CD8-positive, alpha-beta memory T cell (primary cell): ENCODE data around the gene PACSIN3. TPM values are rescaled to one million over a fixed set of nuclear protein-coding genes. Genes with fewer than 3 reads are reported as not detected.

Source experiments
- CTCF ChIA-PET: fragments of 350-600 bp; sonication (Branson Sonifier 250); formaldehyde crosslinking; loops from one replicate; lab custom pipeline; 2021; ENCODE audit warnings: antibody characterized with exemption; lab: Charles Lee
- POLR2A ChIA-PET: fragments of 350-600 bp; sonication (Branson Sonifier 250); formaldehyde crosslinking; loops from one replicate; lab custom pipeline; 2021; ENCODE audit warnings: antibody characterized with exemption; lab: Charles Lee
- DNase-seq, 5 donors: peaks; one replicate each; pipeline versions ENCODE4 v3.0.0 to v3.0.0-alpha.2; 2020 to 2022; ENCODE audit warnings: mixed read lengths in 1 of 5
- H3K27ac ChIP-seq: one replicate; pipeline ENCODE4 v1.7.0; 2013; ENCODE audit warnings: low read depth, mild to moderate bottlenecking, low read length, moderate library complexity
- H3K27me3 ChIP-seq: 2 replicates; pipeline ENCODE4 v1.7.0; 2013; ENCODE audit warnings: low read length, mild to moderate bottlenecking; ENCODE audit not compliant: insufficient read depth, poor library complexity, severe bottlenecking
- H3K36me3 ChIP-seq: 2 replicates; pipeline ENCODE4 v1.7.0; 2013; ENCODE audit warnings: mild to moderate bottlenecking, low read length, moderate library complexity; ENCODE audit not compliant: insufficient read depth
- H3K4me1 ChIP-seq: 2 replicates; pipeline ENCODE4 v1.7.0; 2013; ENCODE audit warnings: mild to moderate bottlenecking, low read length, moderate library complexity; ENCODE audit not compliant: insufficient read depth
- H3K4me3 ChIP-seq: 2 replicates; pipeline ENCODE4 v1.7.0; 2013; ENCODE audit warnings: mild to moderate bottlenecking, low read length
- H3K9me3 ChIP-seq: 2 replicates; pipeline ENCODE4 v1.7.0; 2013; ENCODE audit warnings: mild to moderate bottlenecking, low read length
- H3K27ac Mint-ChIP-seq, 8 donors: one replicate each; pipeline ENCODE4 v1.8.0; 2020 to 2021; ENCODE audit warnings: mixed read lengths in 8 of 8, mild to moderate bottlenecking in 6 of 8, inconsistent platforms in 3 of 8, moderate library complexity in 3 of 8
- H3K27me3 Mint-ChIP-seq, 2 donors: one replicate each; pipeline ENCODE4 v1.8.0; 2020 to 2021; ENCODE audit warnings: mixed read lengths in 2 of 2, mild to moderate bottlenecking in 1 of 2, moderate library complexity in 1 of 2
- H3K36me3 Mint-ChIP-seq, 3 donors: one replicate each; pipeline ENCODE4 v1.8.0; 2020 to 2021; ENCODE audit warnings: mixed read lengths in 3 of 3, inconsistent platforms in 1 of 3, mild to moderate bottlenecking in 1 of 3
- H3K4me1 Mint-ChIP-seq, 3 donors: one replicate each; pipeline ENCODE4 v1.8.0; 2020 to 2021; ENCODE audit warnings: mixed read lengths in 3 of 3, inconsistent platforms in 1 of 3, mild to moderate bottlenecking in 1 of 3
- H3K4me3 Mint-ChIP-seq, 7 donors: one replicate each; pipeline ENCODE4 v1.8.0; 2020 to 2021; ENCODE audit warnings: mixed read lengths in 7 of 7, mild to moderate bottlenecking in 6 of 7, moderate library complexity in 4 of 7, inconsistent platforms in 2 of 7
- H3K9me3 Mint-ChIP-seq, 5 donors: one replicate each; pipeline ENCODE4 v1.8.0; 2020 to 2022; ENCODE audit warnings: mixed read lengths in 5 of 5, mild to moderate bottlenecking in 3 of 5, moderate library complexity in 2 of 5, inconsistent platforms in 1 of 5
- polyA plus RNA-seq: library from polyadenylated mRNA; unstranded; fragments of 300-500 nt; fragmentation: Illumina TruSeq; gene quantifications from one replicate; pipeline ENCODE4 v1.2.3, GENCODE V29; 2021
- total RNA-seq, 2 experiments: library from RNA; stranded (reverse); gene quantifications; one replicate each; pipeline ENCODE4 v1.2.3, GENCODE V29; 2021

Gene PACSIN3
- total and polyA plus RNA-seq, 3 experiments from 2014 or later: 7.9 to 9.2 TPM; not detected in 1

DNA sequence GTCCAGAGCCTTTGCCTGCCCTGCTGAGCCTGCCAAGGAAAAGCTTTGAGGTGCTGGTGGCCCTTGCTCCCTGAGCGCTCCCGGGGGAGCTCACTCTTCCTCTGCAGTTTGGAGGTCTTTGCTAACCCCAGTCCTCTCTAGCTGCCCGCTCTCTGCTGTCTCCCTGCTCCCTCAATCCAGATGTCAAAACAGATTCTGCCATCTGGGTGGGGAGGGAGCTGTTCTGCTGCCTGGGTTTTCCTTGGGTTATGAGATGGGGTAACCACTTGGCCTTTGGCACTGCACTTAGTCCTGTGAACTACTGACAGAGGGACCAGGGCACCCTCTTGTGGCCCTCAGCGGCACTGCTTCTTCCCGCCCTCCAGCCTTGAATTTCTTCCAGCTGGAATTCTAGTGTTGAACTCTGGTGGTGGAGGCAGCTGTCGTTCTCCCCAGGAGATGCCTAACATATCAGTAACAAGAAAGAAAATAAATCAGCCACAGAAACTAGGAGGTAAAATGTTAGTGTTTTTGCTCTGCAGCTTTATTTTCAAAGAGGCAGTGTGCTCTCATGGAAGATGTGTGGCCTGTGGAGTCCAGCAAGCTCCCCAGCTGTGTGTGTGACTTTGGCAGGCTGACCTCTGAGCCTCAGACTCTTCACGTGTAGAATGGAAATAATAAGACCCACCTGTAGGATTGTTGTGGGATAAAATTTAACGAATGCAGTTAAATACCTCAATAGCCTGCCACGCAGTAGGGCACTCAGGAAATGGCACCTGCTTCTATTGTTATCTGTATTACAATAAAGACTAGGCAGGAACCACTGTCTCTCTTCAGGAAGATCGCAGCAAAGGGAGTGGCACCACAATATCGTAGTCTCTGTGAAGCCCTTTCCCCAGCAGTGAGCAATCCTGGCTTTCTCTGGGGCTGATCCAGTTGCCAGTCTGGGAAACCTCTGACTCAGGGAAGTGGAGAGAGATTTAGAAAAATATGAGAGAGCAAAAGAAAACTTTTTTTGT is 33.0 kb downstream of the PACSIN3 start:
- peak overlapping the region; percentile 2 for H3K4me3 ChIP-seq
- Mint-ChIP-seq H3K9me3 (no peaks in the 10 kb centered on the region), H3K27me3 (no peaks in the 10 kb centered on the region), H3K4me3 (peak overlapping the region; percentile 27 to 76 (median 65)), H3K4me1 (peaks cover 28 to 32% (median 32%) of the 10 kb centered on the region in 3 donors), H3K27ac (peak overlapping the region; percentile 43 to 94 (median 87)), H3K36me3 (peaks cover 0 to 9% (median 0%) of the 10 kb centered on the region in 3 donors)
- H3K27ac ChIP-seq: no peak overlapping the region
- peaks cover 38% of the 10 kb centered on the region for H3K4me1 ChIP-seq
- H3K9me3 ChIP-seq: no peaks in the 10 kb centered on the region
- H3K27me3 ChIP-seq: no peaks in the 10 kb centered on the region
- no peaks in the 10 kb centered on the region for H3K36me3 ChIP-seq
- POLR2A ChIA-PET: no interaction called here
- peak; percentile 19 to 60 (median 30) for DNase-seq
- CTCF ChIA-PET: interaction anchor here (0.6 to 3.8 kb wide), 29 partner anchors 7 to 482 kb away, joined by 3 to 25 read pairs (median 4); partner anchors contain the start of gene CSTPP1

DNA sequence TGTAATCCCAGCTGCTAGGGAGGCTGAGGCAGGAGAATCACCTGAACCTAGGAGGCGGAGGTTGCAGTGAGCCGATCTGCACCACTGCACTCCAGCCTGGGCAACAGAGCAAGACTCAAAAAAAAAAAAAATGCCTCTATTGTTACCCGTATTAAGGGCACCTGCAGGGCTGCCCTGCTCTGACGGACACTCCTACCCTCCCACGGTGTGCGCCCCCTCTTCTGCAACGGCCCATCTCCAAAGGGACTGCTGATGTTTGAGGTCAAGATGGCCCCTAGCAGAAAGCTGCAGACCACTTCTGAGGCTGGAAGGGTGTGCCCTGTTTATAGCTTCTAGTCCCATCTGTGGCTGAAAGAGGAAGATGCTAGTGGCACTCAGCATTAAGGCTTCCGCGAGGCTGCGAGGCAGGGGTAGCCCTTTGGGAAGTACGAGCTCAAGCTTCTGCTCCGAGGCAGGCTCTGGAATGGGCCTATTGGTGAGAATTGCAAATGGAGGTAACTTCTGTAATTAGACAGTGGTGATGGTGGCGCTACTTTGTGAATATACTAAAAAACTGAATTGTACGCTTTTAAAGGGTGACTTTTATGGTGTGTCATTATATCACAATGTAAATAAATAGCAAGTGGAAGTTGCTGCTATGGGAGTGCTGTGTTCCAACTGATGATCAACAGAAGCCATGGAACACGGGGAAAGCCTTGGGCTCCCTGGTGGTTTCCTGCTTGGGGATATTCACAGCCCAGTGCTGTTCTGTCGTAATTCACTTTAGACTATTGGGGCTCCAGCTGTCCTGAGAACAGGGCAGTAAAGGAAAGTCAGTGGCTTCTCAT is 33.9 kb downstream of the PACSIN3 start:
- H3K27ac Mint-ChIP-seq: peak overlapping the region in 4 of 8 donors; percentile 24 to 84 (median 53)
- no peaks in the 10 kb centered on the region for H3K27me3 Mint-ChIP-seq
- H3K4me3 Mint-ChIP-seq: peak overlapping the region in 1 of 7 donors; percentile 55
- H3K4me1 Mint-ChIP-seq: peaks cover 28 to 32% (median 32%) of the 10 kb centered on the region in 3 donors
- H3K9me3 Mint-ChIP-seq: no peaks in the 10 kb centered on the region
- ChIA-PET CTCF (interaction anchor here (0.9 to 3.8 kb wide), 25 partner anchors 8 to 481 kb away, joined by 3 to 25 read pairs (median 4); no protein-coding TSS in a partner anchor), POLR2A (no interaction called here)
- Histone ChIP-seq H3K4me1 (peaks cover 38% of the 10 kb centered on the region), H3K27ac (no peak overlapping the region), H3K4me3 (no peak overlapping the region), H3K36me3 (no peaks in the 10 kb centered on the region), H3K27me3 (no peaks in the 10 kb centered on the region), H3K9me3 (no peaks in the 10 kb centered on the region)
- DNase-seq: no peak
- H3K36me3 Mint-ChIP-seq: peaks cover 0 to 7% (median 0%) of the 10 kb centered on the region in 3 donors

DNA sequence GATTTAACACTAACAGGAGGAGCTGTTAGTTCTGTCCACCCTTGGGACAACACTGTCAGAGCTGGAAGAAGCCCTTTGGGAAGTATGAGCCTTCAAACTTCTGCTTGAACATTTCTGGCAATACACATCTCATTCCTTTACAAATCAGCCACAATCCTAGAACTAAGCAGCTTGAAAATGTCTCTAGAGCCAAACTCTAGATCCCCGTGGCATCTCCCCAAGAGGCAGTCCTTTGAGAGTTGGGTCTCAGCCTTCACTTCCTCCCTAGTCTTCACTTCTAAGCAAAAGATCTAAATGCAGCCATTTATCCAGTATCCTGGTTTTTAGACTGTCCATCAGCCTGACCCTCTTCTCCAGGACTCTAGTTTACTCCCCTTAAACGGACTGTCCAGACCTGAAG is 36.5 kb downstream of the PACSIN3 start:
- Histone ChIP-seq H3K27ac (no peak overlapping the region), H3K4me1 (peaks cover 24% of the 10 kb centered on the region), H3K4me3 (no peak overlapping the region), H3K36me3 (no peaks in the 10 kb centered on the region), H3K27me3 (no peaks in the 10 kb centered on the region), H3K9me3 (no peaks in the 10 kb centered on the region)
- DNase-seq: no peak
- no peaks in the 10 kb centered on the region for H3K9me3 Mint-ChIP-seq
- peak overlapping the region in 1 of 8 donors; percentile 49 for H3K27ac Mint-ChIP-seq
- peaks cover 0 to 7% (median 5%) of the 10 kb centered on the region in 3 donors for H3K36me3 Mint-ChIP-seq
- ChIA-PET CTCF (interaction anchor here (1.4 kb wide), 1 partner anchor 12 kb away, joined by 3 read pairs; no protein-coding TSS in a partner anchor), POLR2A (no interaction called here)
- peaks cover 18 to 20% (median 19%) of the 10 kb centered on the region in 3 donors for H3K4me1 Mint-ChIP-seq
- H3K4me3 Mint-ChIP-seq: no peak overlapping the region
- no peaks in the 10 kb centered on the region for H3K27me3 Mint-ChIP-seq

DNA sequence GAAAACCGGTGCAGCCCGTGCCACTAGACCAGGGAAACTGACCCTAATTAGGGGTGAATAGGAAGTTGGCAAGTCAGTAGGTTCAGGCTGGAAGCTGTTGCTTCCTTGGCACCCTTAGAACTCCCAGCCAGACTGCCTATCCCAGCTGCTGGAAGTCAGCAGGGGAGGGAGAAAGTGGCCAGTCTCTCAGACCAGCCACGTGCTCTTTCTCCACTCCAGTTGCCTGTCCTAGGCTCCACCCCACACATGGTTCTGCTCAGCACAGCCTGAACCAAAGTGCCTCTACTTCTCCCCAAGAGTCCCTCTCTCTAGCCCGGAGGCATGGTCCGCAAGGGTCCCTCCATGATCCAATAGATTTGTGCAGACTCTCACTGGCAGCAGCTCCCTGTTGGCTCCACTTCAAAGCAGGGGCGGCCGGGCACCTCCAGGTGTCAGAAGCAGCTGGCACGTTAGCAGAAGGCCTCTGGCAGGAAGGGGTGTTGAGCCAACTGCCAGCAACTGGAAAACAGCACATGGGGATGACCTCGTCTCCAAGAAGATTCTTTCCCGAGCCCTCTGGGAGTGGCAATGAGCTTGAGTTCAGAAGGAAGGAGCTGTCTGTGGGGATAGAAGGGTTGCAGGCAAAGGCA is 37.2 kb downstream of the PACSIN3 start:
- Histone ChIP-seq H3K9me3 (no peaks in the 10 kb centered on the region), H3K4me1 (peaks cover 16% of the 10 kb centered on the region), H3K36me3 (no peaks in the 10 kb centered on the region), H3K27me3 (no peaks in the 10 kb centered on the region), H3K4me3 (no peak overlapping the region), H3K27ac (no peak overlapping the region)
- ChIA-PET CTCF (interaction anchor here (1.4 kb wide), 1 partner anchor 13 kb away, joined by 3 read pairs; no protein-coding TSS in a partner anchor), POLR2A (no interaction called here)
- H3K27ac Mint-ChIP-seq: no peak overlapping the region
- H3K4me1 Mint-ChIP-seq: peaks cover 10 to 12% (median 12%) of the 10 kb centered on the region in 3 donors
- H3K4me3 Mint-ChIP-seq: no peak overlapping the region
- H3K27me3 Mint-ChIP-seq: no peaks in the 10 kb centered on the region
- H3K9me3 Mint-ChIP-seq: no peaks in the 10 kb centered on the region
- peaks cover 0 to 7% (median 5%) of the 10 kb centered on the region in 3 donors for H3K36me3 Mint-ChIP-seq
- DNase-seq: no peak

DNA sequence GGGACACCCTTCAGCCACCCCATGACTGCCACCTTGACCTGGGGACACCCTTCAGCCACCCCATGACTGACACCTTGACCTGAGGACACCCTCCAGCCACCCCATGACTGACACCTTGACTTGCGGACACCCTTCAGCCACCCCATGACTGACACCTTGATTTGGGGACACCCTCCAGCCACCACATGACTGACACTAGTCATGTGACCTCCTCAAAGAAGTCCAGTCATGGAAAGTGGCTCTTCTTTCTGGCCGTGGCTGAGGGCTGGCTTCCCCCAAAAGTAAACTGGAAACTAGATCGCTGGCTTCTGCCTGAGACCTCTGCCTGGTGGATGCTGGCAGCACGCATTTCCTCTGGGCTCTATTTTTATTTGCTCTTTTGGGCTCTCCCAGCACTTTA is 38.0 kb downstream of the PACSIN3 start:
- H3K27me3 Mint-ChIP-seq: no peaks in the 10 kb centered on the region
- POLR2A ChIA-PET: no interaction called here
- CTCF ChIA-PET: no interaction called here

DNA sequence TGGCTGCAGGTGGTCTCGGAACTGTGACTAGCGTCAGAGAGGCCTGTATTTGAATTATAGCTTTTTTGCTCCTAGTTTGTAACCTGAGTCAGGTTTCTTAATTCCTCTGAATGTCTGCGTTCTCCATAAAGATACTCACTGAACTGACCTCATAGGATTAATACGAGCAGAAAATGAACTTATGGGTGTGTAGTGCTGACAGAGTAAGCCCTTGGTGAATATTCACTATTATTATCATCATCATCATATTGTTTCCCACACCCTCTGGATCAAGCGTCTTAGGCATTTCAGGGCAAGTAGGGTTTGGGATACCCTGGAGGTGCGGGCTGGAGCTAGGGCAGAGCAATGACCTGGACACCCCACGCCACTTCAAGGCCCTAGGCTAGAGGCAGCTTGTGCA is 38.6 kb downstream of the PACSIN3 start:
- ChIA-PET CTCF (no interaction called here), POLR2A (no interaction called here)
- no peak for DNase-seq
- Histone ChIP-seq H3K4me3 (no peak overlapping the region), H3K27ac (no peak overlapping the region), H3K9me3 (no peaks in the 10 kb centered on the region), H3K36me3 (no peaks in the 10 kb centered on the region), H3K4me1 (peaks cover 3% of the 10 kb centered on the region), H3K27me3 (no peaks in the 10 kb centered on the region)
- Mint-ChIP-seq H3K27me3 (no peaks in the 10 kb centered on the region), H3K4me3 (no peak overlapping the region), H3K27ac (peak overlapping the region in 2 of 8 donors; percentile 37 to 43), H3K4me1 (no peaks in the 10 kb centered on the region), H3K9me3 (no peaks in the 10 kb centered on the region), H3K36me3 (peaks cover 0 to 7% (median 5%) of the 10 kb centered on the region in 3 donors)

More for the DNA sequence above, 38.0 kb downstream of the PACSIN3 start:
- Histone ChIP-seq H3K4me1 (peaks cover 9% of the 10 kb centered on the region), H3K27me3 (no peaks in the 10 kb centered on the region), H3K4me3 (no peak overlapping the region), H3K36me3 (no peaks in the 10 kb centered on the region), H3K9me3 (no peaks in the 10 kb centered on the region), H3K27ac (no peak overlapping the region)
- no peak overlapping the region for H3K4me3 Mint-ChIP-seq
- H3K4me1 Mint-ChIP-seq: peaks cover 4 to 5% (median 5%) of the 10 kb centered on the region in 3 donors
- H3K9me3 Mint-ChIP-seq: no peaks in the 10 kb centered on the region
- peaks cover 0 to 7% (median 5%) of the 10 kb centered on the region in 3 donors for H3K36me3 Mint-ChIP-seq
- H3K27ac Mint-ChIP-seq: peak overlapping the region in 2 of 8 donors; percentile 42 to 43
- DNase-seq: no peak

DNA sequence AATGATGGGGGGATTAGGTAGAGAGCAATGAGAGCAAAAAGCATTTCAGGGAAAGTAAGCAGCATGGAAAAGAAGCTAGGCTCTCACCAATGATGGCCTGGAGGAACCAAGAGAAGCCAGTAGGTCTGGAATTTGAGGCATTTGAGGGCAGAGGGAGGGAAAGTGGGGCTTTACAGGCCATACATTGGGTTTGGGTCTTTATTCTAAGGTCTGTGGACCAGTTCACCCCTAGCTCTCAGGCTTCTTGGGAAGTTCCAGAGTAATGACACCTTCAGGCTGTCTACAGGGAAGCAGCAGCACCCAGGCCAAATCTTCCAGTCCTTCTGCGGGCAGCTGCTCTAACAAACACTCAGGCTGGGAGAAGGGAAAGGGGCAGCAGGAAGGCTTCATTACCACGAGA is 39.0 kb downstream of the PACSIN3 start:
- Mint-ChIP-seq H3K27ac (peak overlapping the region in 2 of 8 donors; percentile 8 to 38), H3K36me3 (peaks cover 0 to 8% (median 5%) of the 10 kb centered on the region in 3 donors), H3K4me3 (no peak overlapping the region), H3K9me3 (no peaks in the 10 kb centered on the region), H3K27me3 (no peaks in the 10 kb centered on the region), H3K4me1 (no peaks in the 10 kb centered on the region)
- DNase-seq: no peak
- Histone ChIP-seq H3K27me3 (no peaks in the 10 kb centered on the region), H3K4me1 (no peaks in the 10 kb centered on the region), H3K4me3 (no peak overlapping the region), H3K27ac (no peak overlapping the region), H3K9me3 (no peaks in the 10 kb centered on the region), H3K36me3 (no peaks in the 10 kb centered on the region)
- CTCF ChIA-PET: no interaction called here
- POLR2A ChIA-PET: no interaction called here
